Natural killer cell (primary cell): ENCODE data around the gene DRC7. TPM values are rescaled to one million over a fixed set of nuclear protein-coding genes. Genes with fewer than 3 reads are reported as not detected.
A peak's percentile ranks its signal among the peaks of the same experiment; 100 is the strongest.

Experiments
- ATAC-seq, 3 donors: fragments of 150-1000 bp in 2 of 3; fragments of 200-7000 bp in 1 of 3; cut with Tn5 transposase; 1 replicate in 1 of 3; 2 replicates in 2 of 3; pipeline ENCODE4 v1.10.0; 2021; ENCODE audit warnings: mild to moderate bottlenecking in 2 of 3, moderate library complexity in 2 of 3
- DNase-seq, 2 donors: peaks; one replicate each; pipeline versions ENCODE4 v3.0.0 to v3.0.0-alpha.2; 2013 to 2021; ENCODE audit warnings: mixed read lengths in 1 of 2
- H3K27ac ChIP-seq: one replicate; pipeline ENCODE4 v1.5.1; 2013; ENCODE audit warnings: mild to moderate bottlenecking, low read length
- H3K27me3 ChIP-seq: one replicate; pipeline ENCODE4 v1.6.1; 2013; ENCODE audit warnings: low read length; ENCODE audit not compliant: control insufficient read depth, insufficient read depth
- H3K36me3 ChIP-seq: one replicate; pipeline ENCODE4 v1.6.1; 2013; ENCODE audit warnings: low read length; ENCODE audit not compliant: control insufficient read depth, insufficient read depth
- H3K4me1 ChIP-seq: one replicate; pipeline ENCODE4 v1.6.1; 2013; ENCODE audit warnings: low read length; ENCODE audit not compliant: control insufficient read depth, insufficient read depth
- H3K4me3 ChIP-seq: one replicate; pipeline ENCODE4 v1.5.1; 2013; ENCODE audit warnings: low read length
- H3K9me3 ChIP-seq: one replicate; pipeline ENCODE4 v1.6.1; 2013; ENCODE audit warnings: low read length; ENCODE audit not compliant: control insufficient read depth, insufficient read depth
- H3K27ac Mint-ChIP-seq, 2 donors: one replicate each; pipeline ENCODE4 v1.8.0; 2022; ENCODE audit warnings: mild to moderate bottlenecking in 2 of 2, mixed read lengths in 2 of 2, moderate library complexity in 1 of 2
- H3K27me3 Mint-ChIP-seq, 2 donors: one replicate each; pipeline ENCODE4 v1.8.0; 2022; ENCODE audit warnings: low read depth in 2 of 2, mixed read lengths in 2 of 2
- H3K36me3 Mint-ChIP-seq: one replicate; pipeline ENCODE4 v1.8.0; 2022; ENCODE audit warnings: mixed read lengths
- H3K4me1 Mint-ChIP-seq, 2 donors: one replicate each; pipeline ENCODE4 v1.8.0; 2022; ENCODE audit warnings: mixed read lengths in 2 of 2
- H3K4me3 Mint-ChIP-seq: one replicate; pipeline ENCODE4 v1.8.0; 2022; ENCODE audit warnings: mild to moderate bottlenecking, moderate library complexity, mixed read lengths
- H3K9me3 Mint-ChIP-seq, 2 donors: one replicate each; pipeline ENCODE4 v1.8.0; 2022; ENCODE audit warnings: mixed read lengths in 2 of 2
- CTCF ChIP-seq: fragments of 200-600 bp; IDR thresholded peaks from one replicate; pipeline ENCODE4 v1.8.0; 2022; ENCODE audit warnings: antibody characterized with exemption
- WGBS: methylation state at CpG from one replicate; pipeline ENCODE4 v1.1.7; 2013; ENCODE audit warnings: missing lambda C conversion rate; ENCODE audit not compliant: insufficient coverage; 5-methylcytosine and 5-hydroxymethylcytosine counted together
- intact Hi-C: fragments of 100-400 bp; cut with micrococcal nuclease; formaldehyde crosslinking; loops from one replicate; pipeline ENCODE4 v1.14.2; 2022
- total RNA-seq, 4 donors: library from RNA; stranded (reverse); fragments of 120-200 nt in 1 of 4; gene quantifications; one replicate each; pipeline versions ENCODE4 v1.2.3 to v1.2.4, GENCODE V29; 2013 to 2022

Gene DRC7
- total RNA-seq, 3 donors from 2014 or later (not counting 1 experiment from before 2014, with no cell fraction given): 0.33 TPM; not detected in 2

GRCh38 chr16:57758331-57759117, 63.9 kb downstream of the DRC7 start:
- no peaks in the 10 kb centered on the region for H3K9me3 ChIP-seq
- peaks cover 4 to 7% of the 10 kb centered on the region in 2 donors for H3K4me1 Mint-ChIP-seq
- H3K27ac Mint-ChIP-seq: peak overlapping the region; percentile 69 to 70
- no peak for TF ChIP-seq CTCF
- 83% methylated on average over 33 of the region's 33 CpGs for WGBS
- no peaks in the 10 kb centered on the region for H3K9me3 Mint-ChIP-seq
- no peaks in the 10 kb centered on the region for H3K27me3 ChIP-seq
- no peaks in the 10 kb centered on the region for H3K36me3 Mint-ChIP-seq
- no peak overlapping the region for H3K4me3 ChIP-seq
- peaks cover 26% of the 10 kb centered on the region for H3K4me1 ChIP-seq
- H3K27me3 Mint-ChIP-seq: no peaks in the 10 kb centered on the region
- peaks cover 13% of the 10 kb centered on the region for H3K36me3 ChIP-seq
- H3K4me3 Mint-ChIP-seq: peak overlapping the region; percentile 61
- peak overlapping the region; percentile 48 for H3K27ac ChIP-seq
- ATAC-seq: peak; percentile 27 to 40 (median 40)
- intact Hi-C loops: loop anchor here (5.0 kb wide), 2 partner anchors 44 to 139 kb away; partner anchors contain the start of gene KIFC3
- DNase-seq: peak in 1 of 2 donors; percentile 19

DNA sequence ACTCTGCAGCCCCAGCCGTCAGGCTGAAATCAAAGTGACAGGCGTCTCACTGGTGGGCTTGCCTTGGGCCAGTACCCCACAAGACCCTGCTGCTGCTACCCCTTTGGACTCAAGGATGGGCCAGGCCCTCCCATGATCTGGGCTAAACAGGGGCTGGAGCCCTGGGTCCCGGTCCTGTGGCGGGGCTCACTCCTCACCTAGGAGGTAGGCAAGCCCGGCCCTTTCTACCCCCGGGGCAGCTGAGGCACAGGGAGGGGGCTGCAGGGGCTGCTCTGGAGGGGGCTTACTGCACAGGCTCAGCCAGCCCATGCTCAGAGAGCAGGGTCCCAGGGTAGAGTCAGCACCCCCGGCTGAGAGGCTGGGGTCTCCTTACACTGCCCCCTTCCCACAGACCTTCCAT, 64.5 kb downstream of the DRC7 start:
- H3K27ac Mint-ChIP-seq: peak overlapping the region; percentile 34 to 69

GRCh38 chr16:57759541-57760356, 65.1 kb downstream of the DRC7 start:
- Mint-ChIP-seq H3K4me1 (peaks cover 4 to 12% of the 10 kb centered on the region in 2 donors), H3K36me3 (no peaks in the 10 kb centered on the region), H3K4me3 (peak overlapping the region; percentile 25), H3K27me3 (no peaks in the 10 kb centered on the region), H3K27ac (peak overlapping the region; percentile 34 to 69), H3K9me3 (no peaks in the 10 kb centered on the region)
- DNase-seq: no peak
- Histone ChIP-seq H3K9me3 (no peaks in the 10 kb centered on the region), H3K4me1 (peaks cover 26% of the 10 kb centered on the region), H3K36me3 (peaks cover 9% of the 10 kb centered on the region), H3K27ac (peak overlapping the region; percentile 16), H3K4me3 (no peak overlapping the region), H3K27me3 (no peaks in the 10 kb centered on the region)
- intact Hi-C loops: loop anchor here (5.0 kb wide), 2 partner anchors 43 to 138 kb away; partner anchors contain the start of gene KIFC3
- TF ChIP-seq CTCF: no peak
- WGBS: 88% methylated on average over 20 of the region's 21 CpGs
- ATAC-seq: no peak

More for the DNA sequence above, 64.5 kb downstream of the DRC7 start:
- TF ChIP-seq CTCF: no peak
- H3K4me1 Mint-ChIP-seq: peaks cover 4 to 7% of the 10 kb centered on the region in 2 donors
- ATAC-seq (no peak), DNase-seq (no peak)
- intact Hi-C loops: loop anchor here (5.0 kb wide), 2 partner anchors 43 to 138 kb away; partner anchors contain the start of gene KIFC3
- Histone ChIP-seq H3K9me3 (no peaks in the 10 kb centered on the region), H3K4me3 (no peak overlapping the region), H3K27me3 (no peaks in the 10 kb centered on the region), H3K36me3 (peaks cover 9% of the 10 kb centered on the region), H3K27ac (peak overlapping the region; percentile 16), H3K4me1 (peaks cover 26% of the 10 kb centered on the region)
- H3K9me3 Mint-ChIP-seq: no peaks in the 10 kb centered on the region
- H3K27me3 Mint-ChIP-seq: no peaks in the 10 kb centered on the region
- 90% methylated on average over 7 of the region's 7 CpGs for WGBS
- no peak overlapping the region for H3K4me3 Mint-ChIP-seq
- no peaks in the 10 kb centered on the region for H3K36me3 Mint-ChIP-seq
